GM18868 (cell line): ENCODE data around the gene FASTKD1.
"Not testable (repeated sequence)": the region's sequence is repeated elsewhere in the genome, so short reads cannot be mapped to it uniquely, and the experiment has no call there.

Experiments used
- ATAC-seq: cut with Tn5 transposase; IDR thresholded peaks from one replicate; pipeline ENCODE4 v1.9.1; 2021; ENCODE audit warnings: mild to moderate bottlenecking, moderate library complexity; ENCODE audit not compliant: unreplicated experiment

Gene FASTKD1

DNA sequence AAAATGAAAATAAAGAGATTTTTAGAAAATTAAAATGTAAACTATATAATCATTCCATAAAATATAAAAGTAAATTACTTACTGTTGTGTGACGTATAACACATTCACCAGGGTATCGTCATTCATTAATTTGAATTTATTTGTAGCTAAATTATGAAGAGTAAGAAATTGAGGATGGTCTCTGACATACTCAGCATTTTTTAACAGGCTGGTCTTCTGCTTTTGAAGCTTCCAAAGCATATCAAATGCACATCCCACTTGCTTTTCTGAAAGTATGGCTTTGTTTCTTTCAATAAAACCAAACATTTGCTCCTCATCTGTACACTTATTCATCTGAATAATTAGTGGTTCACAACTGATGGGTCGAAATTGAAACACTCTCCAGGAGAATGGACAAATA, 2.1 kb downstream of the FASTKD1 start:
- no peak for ATAC-seq

DNA sequence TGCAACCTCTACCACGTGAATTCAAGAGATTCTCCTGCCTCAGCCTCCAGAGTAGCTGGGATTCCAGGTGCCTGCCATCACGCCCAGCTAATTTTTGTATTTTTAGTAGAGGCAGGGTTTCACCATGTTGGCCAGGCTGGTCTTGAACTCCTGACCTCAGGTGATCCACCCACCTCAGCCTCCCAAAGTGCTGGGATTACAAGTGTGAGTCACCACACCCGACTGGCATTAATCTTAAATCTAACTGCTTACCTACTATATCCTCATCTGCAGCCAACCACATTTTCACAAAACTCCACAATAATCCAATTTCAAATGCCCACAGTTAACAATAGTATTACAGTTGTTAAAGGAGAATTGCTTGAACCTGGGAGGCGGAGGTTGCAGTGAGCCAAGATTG, 2.9 kb downstream of the FASTKD1 start:
- not testable (repeated sequence) for ATAC-seq

GRCh38 chr2:169569948-169570347, 3.7 kb downstream of the FASTKD1 start:
- ATAC-seq = no peak

GRCh38 chr2:169565686-169566085, 8.0 kb downstream of the FASTKD1 start:
- ATAC-seq = no peak

DNA sequence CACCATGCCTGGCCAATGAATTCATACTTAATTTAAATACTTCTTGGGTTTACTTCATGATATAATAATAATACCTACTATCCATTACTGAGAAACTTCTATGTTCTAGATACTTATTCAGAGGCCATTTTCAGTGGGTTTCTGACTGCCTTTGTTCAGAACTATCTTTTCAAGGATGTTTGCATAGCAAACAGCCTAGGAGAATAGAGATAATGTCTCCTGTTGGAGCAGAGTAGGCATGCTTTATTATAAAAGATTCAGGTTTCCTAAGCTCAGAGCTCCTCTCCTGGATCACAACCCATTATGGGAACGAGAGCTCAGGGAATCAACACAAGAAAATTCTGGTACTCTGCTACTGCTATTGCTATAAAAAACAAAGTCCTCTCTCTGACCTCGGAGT, 11.1 kb downstream of the FASTKD1 start:
- no peak for ATAC-seq

DNA sequence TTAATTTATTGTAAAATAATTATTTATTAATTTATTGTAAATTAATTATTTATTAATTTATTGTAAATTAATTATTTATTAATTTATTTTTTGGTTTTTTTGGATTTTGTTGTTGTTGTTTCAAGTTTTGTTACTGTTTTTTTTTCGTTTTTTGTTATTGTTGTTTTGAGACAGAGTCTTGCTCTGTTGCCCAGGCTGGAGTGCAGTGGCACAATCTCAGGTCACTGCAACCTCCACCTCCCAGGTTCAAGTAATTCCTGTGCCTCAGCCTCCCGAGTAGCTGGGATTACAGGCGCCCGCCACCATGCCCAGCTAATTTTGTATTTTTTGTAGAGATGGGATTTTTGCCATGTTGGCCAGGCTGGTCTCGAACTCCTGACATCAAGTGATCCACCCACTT, 11.6 kb downstream of the FASTKD1 start:
- not testable (repeated sequence) for ATAC-seq

GRCh38 chr2:169561364-169561763, 12.3 kb downstream of the FASTKD1 start:
- ATAC-seq = no peak

- no peak for ATAC-seq
Observed at GRCh38 chr2:169546756-169547155, 26.9 kb downstream of the FASTKD1 start.

GRCh38 chr2:169542433-169542832, 31.2 kb downstream of the FASTKD1 start:
- no peak for ATAC-seq

DNA sequence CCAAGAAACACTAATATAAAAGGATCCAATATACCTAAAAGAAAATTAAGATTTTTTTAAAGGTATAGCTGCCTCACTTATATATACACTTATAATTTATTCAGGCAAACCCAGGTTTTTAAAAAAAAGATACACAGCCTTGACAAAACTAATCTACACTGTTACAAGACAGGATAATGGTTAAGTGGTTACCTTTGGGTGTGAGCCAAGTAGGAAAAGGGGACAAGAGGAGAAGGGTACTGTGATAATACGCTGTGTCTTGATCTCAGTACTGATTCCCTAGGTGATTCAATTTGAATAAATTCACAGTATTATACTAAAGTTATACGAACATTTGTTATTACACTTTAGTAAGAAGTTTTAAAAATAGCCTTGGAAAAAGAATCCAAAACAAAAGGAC, 33.5 kb downstream of the FASTKD1 start:
- ATAC-seq = no peak

- ATAC-seq = not testable (repeated sequence)
Observed at GRCh38 chr2:169539460-169539859, 34.2 kb downstream of the FASTKD1 start.

DNA sequence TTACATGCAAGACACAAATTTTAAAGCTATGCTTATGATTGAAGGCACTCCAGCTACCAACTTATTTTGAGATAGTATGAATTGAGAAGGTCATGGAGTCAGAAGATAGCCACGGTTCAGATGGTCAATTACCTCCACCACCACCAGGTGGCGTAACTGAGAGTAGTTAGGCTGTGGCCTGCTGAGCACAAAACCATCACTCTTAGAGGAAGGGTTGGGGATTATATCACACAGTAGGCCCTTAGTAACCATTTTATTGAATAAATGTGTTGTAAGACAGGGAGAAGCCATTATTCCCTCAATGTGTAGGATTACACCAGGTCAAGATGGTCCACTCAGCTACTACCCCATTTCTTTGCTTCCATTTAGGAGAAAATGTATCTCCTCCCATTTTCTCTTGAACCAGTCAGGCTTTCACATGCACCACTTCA, 45.4 kb downstream of the FASTKD1 start:
- peak; percentile 86 for ATAC-seq

DNA sequence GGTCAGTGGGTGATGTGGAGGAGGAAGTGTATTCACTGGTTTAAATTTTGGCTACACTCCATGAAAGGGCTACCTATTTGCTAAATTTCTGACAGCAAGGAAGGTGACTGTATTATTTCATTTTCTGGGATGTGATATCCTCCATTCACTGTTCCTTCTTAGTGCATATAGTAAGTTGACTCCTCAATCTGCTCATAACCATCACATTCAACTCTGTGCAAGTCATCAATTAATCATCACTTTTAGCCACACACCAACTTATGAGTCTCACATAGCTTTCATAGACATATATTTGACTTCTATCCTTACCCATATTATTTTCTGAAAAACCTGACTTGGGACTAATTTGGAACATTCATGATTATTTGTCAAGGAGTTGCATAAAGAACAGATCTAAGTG, 47.2 kb downstream of the FASTKD1 start:
- no peak for ATAC-seq

- ATAC-seq = no peak
Observed at GRCh38 chr2:169525434-169525833, 48.2 kb downstream of the FASTKD1 start.

GRCh38 chr2:169523681-169524080, 50.0 kb downstream of the FASTKD1 start:
- ATAC-seq = no peak

GRCh38 chr2:169520896-169521295, 52.8 kb downstream of the FASTKD1 start:
- ATAC-seq = no peak

DNA sequence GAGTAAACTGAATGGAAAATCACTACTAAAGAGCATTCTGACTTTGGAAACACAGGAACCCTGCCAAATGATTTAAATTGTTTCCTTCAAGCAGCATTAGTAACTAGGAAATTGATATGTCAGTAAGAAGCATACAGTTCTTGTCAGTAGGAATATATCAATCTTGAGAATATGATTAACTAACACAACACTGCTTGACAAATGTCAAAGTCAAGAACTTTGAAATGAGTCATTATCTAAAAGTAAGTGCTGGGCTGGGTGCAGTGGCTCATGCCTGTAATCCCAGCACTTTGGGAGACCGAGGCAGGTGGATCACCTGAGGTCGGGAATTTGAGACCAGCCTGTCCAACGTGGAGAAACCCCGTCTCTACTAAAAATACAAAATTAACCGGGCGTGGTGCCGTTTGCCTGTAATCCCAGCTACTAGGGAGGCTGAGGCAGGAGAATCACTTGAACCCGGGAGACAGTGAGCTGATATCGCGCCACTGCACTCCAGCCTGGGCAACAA, 57.1 kb downstream of the FASTKD1 start:
- not testable (repeated sequence) for ATAC-seq

GRCh38 chr2:169514758-169515157, 58.9 kb downstream of the FASTKD1 start:
- not testable (repeated sequence) for ATAC-seq

DNA sequence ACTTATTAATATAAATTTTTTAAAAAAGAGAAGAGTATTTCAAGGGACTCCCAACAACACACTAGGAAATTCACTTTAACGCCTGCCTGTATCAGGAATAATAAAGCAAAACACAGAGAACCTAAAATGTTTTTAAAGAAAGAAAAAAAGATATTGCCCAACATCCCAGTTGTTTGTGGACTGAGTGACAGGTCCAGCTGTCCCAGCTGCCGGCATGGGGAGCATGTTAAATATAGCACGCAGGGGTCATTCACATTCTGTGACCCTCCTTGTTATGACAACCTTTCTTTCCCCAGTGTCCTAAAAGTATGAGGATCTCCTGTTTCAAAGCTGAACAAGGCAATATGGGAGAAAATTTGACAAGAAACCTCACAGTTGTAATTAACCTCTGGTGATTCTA, 59.7 kb downstream of the FASTKD1 start:
- no peak for ATAC-seq

DNA sequence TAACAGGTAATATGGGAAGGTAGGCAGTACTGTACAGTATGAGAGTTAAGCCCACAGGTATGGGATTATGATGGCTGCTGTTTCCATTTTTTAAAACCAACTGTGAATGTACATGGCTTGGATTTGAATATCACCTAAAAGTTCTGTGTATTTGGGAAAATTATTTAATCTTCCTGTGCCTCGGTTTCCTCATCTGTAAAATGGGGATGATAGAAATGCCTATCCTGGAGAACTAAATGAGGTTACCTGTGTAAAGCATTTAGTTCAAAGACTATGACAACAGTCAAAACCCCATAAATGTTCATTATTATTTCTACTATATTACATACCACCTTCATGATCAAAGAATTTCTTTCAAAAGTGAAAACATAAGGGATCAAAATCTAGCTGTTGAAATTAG, 60.6 kb downstream of the FASTKD1 start:
- ATAC-seq = no peak

GRCh38 chr2:169512525-169512924, 61.1 kb downstream of the FASTKD1 start:
- no peak for ATAC-seq

- ATAC-seq = no peak
Observed at GRCh38 chr2:169511818-169512217, 61.8 kb downstream of the FASTKD1 start.

DNA sequence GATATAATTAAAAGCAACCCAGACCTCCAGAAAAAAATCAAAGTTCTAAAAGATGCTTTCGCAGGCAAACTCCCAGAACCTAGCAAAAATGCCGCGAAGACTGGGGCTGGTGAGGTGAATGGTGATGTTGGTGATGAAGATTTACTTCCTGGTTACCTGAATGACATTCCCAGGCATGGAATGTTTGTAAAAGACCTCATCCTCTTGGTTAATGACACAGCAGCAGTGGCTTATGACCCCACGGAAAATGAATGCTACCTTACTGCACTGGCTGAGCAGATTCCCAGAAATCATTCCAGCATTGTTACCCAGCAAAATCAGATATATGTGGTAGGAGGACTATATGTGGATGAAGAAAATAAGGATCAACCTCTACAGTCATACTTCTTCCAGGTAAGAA, 63.2 kb downstream of the FASTKD1 start:
- no peak for ATAC-seq

- no peak for ATAC-seq
Observed at GRCh38 chr2:169509955-169510354, 63.7 kb downstream of the FASTKD1 start.
